IgD-negative memory B cell (primary cell): ENCODE measurements around the gene MRNIP. TPM values are rescaled to one million over a fixed set of nuclear protein-coding genes. Genes with fewer than 3 reads are reported as not detected.
A peak's percentile ranks its signal among the peaks of the same experiment; 100 is the strongest.

ENCODE experiments used
- H3K27ac Mint-ChIP-seq, 3 donors: one replicate each; pipeline ENCODE4 v1.8.0; 2020 to 2022; ENCODE audit warnings: mild to moderate bottlenecking in 3 of 3, mixed read lengths in 3 of 3, moderate library complexity in 1 of 3
- H3K27me3 Mint-ChIP-seq: one replicate; pipeline ENCODE4 v1.8.0; 2021; ENCODE audit warnings: mixed read lengths
- H3K36me3 Mint-ChIP-seq: one replicate; pipeline ENCODE4 v1.8.0; 2020; ENCODE audit warnings: mild to moderate bottlenecking, mixed read lengths
- H3K4me1 Mint-ChIP-seq, 3 donors: one replicate each; pipeline ENCODE4 v1.8.0; 2020 to 2022; ENCODE audit warnings: mixed read lengths in 3 of 3, mild to moderate bottlenecking in 1 of 3
- H3K4me3 Mint-ChIP-seq, 4 donors: one replicate each; pipeline ENCODE4 v1.8.0; 2020 to 2022; ENCODE audit warnings: mild to moderate bottlenecking in 4 of 4, mixed read lengths in 4 of 4, moderate library complexity in 3 of 4
- H3K9me3 Mint-ChIP-seq, 3 donors: one replicate each; pipeline ENCODE4 v1.8.0; 2020 to 2021; ENCODE audit warnings: mixed read lengths in 3 of 3, mild to moderate bottlenecking in 1 of 3
- polyA plus RNA-seq: library from polyadenylated mRNA; unstranded; fragments of 300-500 nt; fragmentation: Illumina TruSeq; gene quantifications from one replicate; pipeline ENCODE4 v1.2.3, GENCODE V29; 2021

The MRNIP gene
- polyA plus RNA-seq, 1 donor from 2014 or later: 26.2 TPM

GRCh38 chr5:179870403-179870903, 11.8 kb upstream of the MRNIP start:
- peaks cover 5% of the 10 kb centered on the region for H3K36me3 Mint-ChIP-seq
- no peak overlapping the region for H3K4me3 Mint-ChIP-seq

GRCh38 chr5:179869641-179870402, 11.2 kb upstream of the MRNIP start:
- no peaks in the 10 kb centered on the region for H3K27me3 Mint-ChIP-seq

More at GRCh38 chr5:179870403-179870903, 11.8 kb upstream of the MRNIP start:
- no peaks in the 10 kb centered on the region for H3K9me3 Mint-ChIP-seq
- no peaks in the 10 kb centered on the region for H3K27me3 Mint-ChIP-seq
- H3K27ac Mint-ChIP-seq: no peak overlapping the region
- H3K4me1 Mint-ChIP-seq: peaks cover 0 to 3% (median 0%) of the 10 kb centered on the region in 3 donors

GRCh38 chr5:179869101-179869500, 10.5 kb upstream of the MRNIP start:
- Mint-ChIP-seq H3K27me3 (no peaks in the 10 kb centered on the region), H3K36me3 (peaks cover 5% of the 10 kb centered on the region), H3K27ac (no peak overlapping the region), H3K4me1 (peaks cover 0 to 3% (median 0%) of the 10 kb centered on the region in 3 donors), H3K4me3 (no peak overlapping the region), H3K9me3 (no peaks in the 10 kb centered on the region)

More at GRCh38 chr5:179869641-179870402, 11.2 kb upstream of the MRNIP start:
- Mint-ChIP-seq H3K27ac (no peak overlapping the region), H3K4me3 (no peak overlapping the region), H3K36me3 (peaks cover 5% of the 10 kb centered on the region), H3K9me3 (no peaks in the 10 kb centered on the region), H3K4me1 (peaks cover 0 to 3% (median 0%) of the 10 kb centered on the region in 3 donors)

- Mint-ChIP-seq H3K9me3 (no peaks in the 10 kb centered on the region), H3K27ac (no peak overlapping the region), H3K36me3 (peaks cover 5% of the 10 kb centered on the region), H3K4me1 (peaks cover 0 to 3% (median 0%) of the 10 kb centered on the region in 3 donors), H3K4me3 (no peak overlapping the region), H3K27me3 (no peaks in the 10 kb centered on the region)
These were observed 9.9 kb upstream of the MRNIP start for GRCh38 chr5:179868541-179868940.

GRCh38 chr5:179867476-179867875, 8.9 kb upstream of the MRNIP start:
- no peak overlapping the region for H3K4me3 Mint-ChIP-seq
- H3K27ac Mint-ChIP-seq: no peak overlapping the region
- H3K9me3 Mint-ChIP-seq: no peaks in the 10 kb centered on the region
- no peaks in the 10 kb centered on the region for H3K27me3 Mint-ChIP-seq
- peaks cover 0 to 3% (median 0%) of the 10 kb centered on the region in 3 donors for H3K4me1 Mint-ChIP-seq
- peaks cover 7% of the 10 kb centered on the region for H3K36me3 Mint-ChIP-seq

GRCh38 chr5:179867079-179867465, 8.5 kb upstream of the MRNIP start:
- Mint-ChIP-seq H3K36me3 (peaks cover 8% of the 10 kb centered on the region), H3K9me3 (no peaks in the 10 kb centered on the region), H3K4me1 (peaks cover 0 to 3% (median 0%) of the 10 kb centered on the region in 3 donors), H3K27ac (peak overlapping the region in 1 of 3 donors; percentile 36), H3K4me3 (peak overlapping the region in 1 of 4 donors; percentile 18), H3K27me3 (no peaks in the 10 kb centered on the region)

GRCh38 chr5:179866241-179867078, 7.8 kb upstream of the MRNIP start:
- H3K27ac Mint-ChIP-seq: peak overlapping the region in 2 of 3 donors; percentile 36 to 71
- H3K4me1 Mint-ChIP-seq: peaks cover 0 to 3% (median 0%) of the 10 kb centered on the region in 3 donors
- H3K36me3 Mint-ChIP-seq: peaks cover 8% of the 10 kb centered on the region
- H3K9me3 Mint-ChIP-seq: no peaks in the 10 kb centered on the region
- peak overlapping the region in 1 of 4 donors; percentile 18 for H3K4me3 Mint-ChIP-seq
- H3K27me3 Mint-ChIP-seq: no peaks in the 10 kb centered on the region

- Mint-ChIP-seq H3K27ac (peak overlapping the region in 1 of 3 donors; percentile 39), H3K27me3 (no peaks in the 10 kb centered on the region), H3K4me3 (no peak overlapping the region), H3K9me3 (no peaks in the 10 kb centered on the region), H3K36me3 (peaks cover 4% of the 10 kb centered on the region), H3K4me1 (peaks cover 0 to 3% (median 0%) of the 10 kb centered on the region in 3 donors)
These were observed 7.0 kb upstream of the MRNIP start for GRCh38 chr5:179865491-179866240.

- no peak overlapping the region for H3K4me3 Mint-ChIP-seq
- peak overlapping the region in 1 of 3 donors; percentile 23 for H3K27ac Mint-ChIP-seq
- no peaks in the 10 kb centered on the region for H3K9me3 Mint-ChIP-seq
- H3K27me3 Mint-ChIP-seq: no peaks in the 10 kb centered on the region
- H3K36me3 Mint-ChIP-seq: peaks cover 3% of the 10 kb centered on the region
- H3K4me1 Mint-ChIP-seq: peaks cover 0 to 9% (median 5%) of the 10 kb centered on the region in 3 donors
These were observed 6.1 kb upstream of the MRNIP start for GRCh38 chr5:179864686-179865085.

GRCh38 chr5:179863449-179864085, 5.0 kb upstream of the MRNIP start:
- Mint-ChIP-seq H3K4me1 (peaks cover 0 to 9% (median 5%) of the 10 kb centered on the region in 3 donors), H3K27ac (no peak overlapping the region), H3K36me3 (peaks cover 3% of the 10 kb centered on the region)

GRCh38 chr5:179862891-179863290, 4.3 kb upstream of the MRNIP start:
- Mint-ChIP-seq H3K27ac (no peak overlapping the region), H3K9me3 (no peaks in the 10 kb centered on the region), H3K27me3 (no peaks in the 10 kb centered on the region), H3K4me1 (peaks cover 0 to 12% (median 7%) of the 10 kb centered on the region in 3 donors), H3K4me3 (peak overlapping the region in 1 of 4 donors; percentile 32), H3K36me3 (peaks cover 3% of the 10 kb centered on the region)

More at GRCh38 chr5:179863449-179864085, 5.0 kb upstream of the MRNIP start:
- Mint-ChIP-seq H3K4me3 (peak overlapping the region in 1 of 4 donors; percentile 32), H3K9me3 (no peaks in the 10 kb centered on the region), H3K27me3 (no peaks in the 10 kb centered on the region)

- Mint-ChIP-seq H3K4me1 (peaks cover 2 to 17% (median 11%) of the 10 kb centered on the region in 3 donors), H3K9me3 (no peaks in the 10 kb centered on the region), H3K27ac (no peak overlapping the region), H3K36me3 (peaks cover 3% of the 10 kb centered on the region), H3K27me3 (no peaks in the 10 kb centered on the region), H3K4me3 (no peak overlapping the region)
These were observed 3.7 kb upstream of the MRNIP start for GRCh38 chr5:179862296-179862695.

GRCh38 chr5:179860301-179860700, 1.7 kb upstream of the MRNIP start:
- H3K4me1 Mint-ChIP-seq: peaks cover 3 to 17% (median 11%) of the 10 kb centered on the region in 3 donors
- no peaks in the 10 kb centered on the region for H3K9me3 Mint-ChIP-seq
- no peaks in the 10 kb centered on the region for H3K27me3 Mint-ChIP-seq
- peak overlapping the region in 1 of 3 donors; percentile 80 for H3K27ac Mint-ChIP-seq
- peaks cover 3% of the 10 kb centered on the region for H3K36me3 Mint-ChIP-seq
- peak overlapping the region; percentile 50 to 88 (median 78) for H3K4me3 Mint-ChIP-seq

GRCh38 chr5:179858241-179858585, 404 bp downstream of the MRNIP start:
- Mint-ChIP-seq H3K4me1 (peaks cover 3 to 17% (median 17%) of the 10 kb centered on the region in 3 donors), H3K36me3 (peaks cover 3% of the 10 kb centered on the region), H3K4me3 (peak overlapping the region; percentile 92 to 98 (median 93)), H3K27me3 (no peaks in the 10 kb centered on the region), H3K27ac (peak overlapping the region; percentile 88 to 94 (median 88)), H3K9me3 (no peaks in the 10 kb centered on the region)
